HepG2 (cell line): ENCODE data around the gene ZNF23. TPM values are rescaled to one million over a fixed set of nuclear protein-coding genes. Genes with fewer than 3 reads are reported as not detected.
A peak's percentile ranks its signal among the peaks of the same experiment; 100 is the strongest.

Experiments used
- DNMT3B ChIP-seq: conservative IDR thresholded peaks from 2 replicates; pipeline ENCODE4 v1.6.1; 2016; ENCODE audit warnings: missing biosample characterization, control low read depth
- HNRNPH1 ChIP-seq: fragments of 200-400 bp; formaldehyde crosslinking; optimal IDR thresholded peaks from 2 replicates; pipeline ENCODE3; 2017; ENCODE audit warnings: mild to moderate bottlenecking, low read depth, low read length
- MZF1 ChIP-seq: sonication (generic); formaldehyde crosslinking; IDR thresholded peaks from 2 replicates; pipeline ENCODE4 v1.8.1; 2023; ENCODE audit warnings: mild to moderate bottlenecking, missing genetic modification reagents, borderline replicate concordance
- NKX3-1 ChIP-seq: sonication (generic); formaldehyde crosslinking; IDR thresholded peaks from 2 replicates; pipeline ENCODE4 v1.5.0; 2020; ENCODE audit warnings: missing genetic modification reagents
- NR2C2 ChIP-seq: sonication (generic); formaldehyde crosslinking; IDR thresholded peaks from 2 replicates; pipeline ENCODE4 v1.4.0; 2020; ENCODE audit warnings: missing genetic modification reagents, mild to moderate bottlenecking, moderate library complexity, borderline replicate concordance
- RXRB ChIP-seq: IDR thresholded peaks from 2 replicates; pipeline ENCODE4 v1.6.1; 2016; ENCODE audit warnings: borderline replicate concordance, missing genetic modification reagents, missing compliant biosample characterization
- SETDB1 ChIP-seq: sonication (generic); formaldehyde crosslinking; IDR thresholded peaks from 2 replicates; pipeline ENCODE4 v1.5.1; 2020; ENCODE audit warnings: missing genetic modification reagents, mild to moderate bottlenecking, borderline replicate concordance
- SKI ChIP-seq: fragments of 450-650 bp; IDR thresholded peaks from one replicate; pipeline ENCODE4 v1.6.1; 2018; ENCODE audit warnings: mild to moderate bottlenecking; ENCODE audit not compliant: partially characterized antibody
- SYNCRIP ChIP-seq: fragments of 200-400 bp; formaldehyde crosslinking; IDR thresholded peaks from 2 replicates; pipeline ENCODE4 v1.6.1; 2018; ENCODE audit warnings: mild to moderate bottlenecking, low read depth, low read length; ENCODE audit not compliant: insufficient read depth
- ZFP82 ChIP-seq: sonication (generic); formaldehyde crosslinking; IDR thresholded peaks from 2 replicates; pipeline ENCODE4 v1.5.1; 2020; ENCODE audit warnings: mild to moderate bottlenecking, missing genetic modification reagents, borderline replicate concordance
- ZFP90 ChIP-seq: sonication (generic); formaldehyde crosslinking; IDR thresholded peaks from 2 replicates; pipeline ENCODE4 v1.8.0; 2022; ENCODE audit warnings: missing genetic modification reagents, mild to moderate bottlenecking, inconsistent platforms, borderline replicate concordance
- ZNF20 ChIP-seq: sonication (generic); formaldehyde crosslinking; IDR thresholded peaks from 2 replicates; pipeline ENCODE4 v1.4.0; 2020; ENCODE audit warnings: mild to moderate bottlenecking, moderate library complexity, missing genetic modification reagents
- ZNF24 ChIP-seq: fragments of 450-650 bp; IDR thresholded peaks from 2 replicates; pipeline ENCODE4 v1.6.1; 2017; ENCODE audit warnings: antibody characterized with exemption, mild to moderate bottlenecking
- ZNF263 ChIP-seq: sonication (generic); formaldehyde crosslinking; IDR thresholded peaks from 2 replicates; pipeline ENCODE4 v1.4.0; 2020; ENCODE audit warnings: missing genetic modification reagents
- ZNF567 ChIP-seq: sonication (generic); formaldehyde crosslinking; IDR thresholded peaks from 2 replicates; pipeline ENCODE4 v1.8.1; 2023; ENCODE audit warnings: mild to moderate bottlenecking, missing genetic modification reagents, borderline replicate concordance
- ZNF605 ChIP-seq: sonication (generic); formaldehyde crosslinking; IDR thresholded peaks from 2 replicates; pipeline ENCODE4 v1.8.0; 2022; ENCODE audit warnings: mild to moderate bottlenecking, missing genetic modification reagents
- ZNF766 ChIP-seq: sonication (generic); formaldehyde crosslinking; IDR thresholded peaks from 2 replicates; pipeline ENCODE4 v1.5.0; 2020; ENCODE audit warnings: missing genetic modification reagents, borderline replicate concordance
- ZNF777 ChIP-seq: sonication (generic); formaldehyde crosslinking; IDR thresholded peaks from 2 replicates; pipeline ENCODE4 v1.4.0; 2020; ENCODE audit warnings: missing genetic modification reagents
- ZSCAN22 ChIP-seq: sonication (generic); formaldehyde crosslinking; IDR thresholded peaks from 2 replicates; pipeline ENCODE4 v1.4.0; 2020; ENCODE audit warnings: mild to moderate bottlenecking, missing genetic modification reagents
- polyA plus RNA-seq, 8 experiments: library from polyadenylated mRNA; depleted of rRNA in 3 of 8; stranded (reverse) in 7 of 8; unstranded in 1 of 8; fragments of >200 nt; fragmentation: Illumina TruSeq in 4 of 8; extraction: Trizol in 4 of 8; gene quantifications; 2 replicates each; pipeline versions ENCODE4 v1.2.1 to v1.2.3, GENCODE V29; 2011 to 2016; ENCODE audit warnings: low read depth in 4 of 8, missing spikeins in 1 of 8, mixed read lengths in 1 of 8; ENCODE audit not compliant: insufficient read depth in 1 of 8
- total RNA-seq, 5 experiments: library from RNA; depleted of rRNA; stranded (reverse); fragments of >200 nt; fragmentation: Illumina TruSeq; extraction: Trizol; gene quantifications; 2 replicates each; pipeline ENCODE4 v1.2.3, GENCODE V29; 2016; ENCODE audit warnings: low read depth in 1 of 5
- TF ChIP-seq, protein P1 (sequence below): sonication (generic); formaldehyde crosslinking; IDR thresholded peaks from 2 replicates; pipeline ENCODE4 v1.8.1; 2023; ENCODE audit warnings: mild to moderate bottlenecking, missing genetic modification reagents
- TF ChIP-seq, protein P2 (sequence below): sonication (generic); formaldehyde crosslinking; IDR thresholded peaks from 2 replicates; pipeline ENCODE4 v1.4.0; 2020; ENCODE audit warnings: mild to moderate bottlenecking, low read depth, missing genetic modification reagents
- TF ChIP-seq, protein P3 (sequence below): sonication (generic); formaldehyde crosslinking; IDR thresholded peaks from 2 replicates; pipeline ENCODE4 v1.4.0; 2020; ENCODE audit warnings: missing genetic modification reagents

ZNF23 gene
- total and polyA plus RNA-seq, 2 of the 13 experiments (the other 11 are each of a cell fraction or from before 2014, with no cell fraction given) = 8.6 to 12.2 TPM

DNA sequence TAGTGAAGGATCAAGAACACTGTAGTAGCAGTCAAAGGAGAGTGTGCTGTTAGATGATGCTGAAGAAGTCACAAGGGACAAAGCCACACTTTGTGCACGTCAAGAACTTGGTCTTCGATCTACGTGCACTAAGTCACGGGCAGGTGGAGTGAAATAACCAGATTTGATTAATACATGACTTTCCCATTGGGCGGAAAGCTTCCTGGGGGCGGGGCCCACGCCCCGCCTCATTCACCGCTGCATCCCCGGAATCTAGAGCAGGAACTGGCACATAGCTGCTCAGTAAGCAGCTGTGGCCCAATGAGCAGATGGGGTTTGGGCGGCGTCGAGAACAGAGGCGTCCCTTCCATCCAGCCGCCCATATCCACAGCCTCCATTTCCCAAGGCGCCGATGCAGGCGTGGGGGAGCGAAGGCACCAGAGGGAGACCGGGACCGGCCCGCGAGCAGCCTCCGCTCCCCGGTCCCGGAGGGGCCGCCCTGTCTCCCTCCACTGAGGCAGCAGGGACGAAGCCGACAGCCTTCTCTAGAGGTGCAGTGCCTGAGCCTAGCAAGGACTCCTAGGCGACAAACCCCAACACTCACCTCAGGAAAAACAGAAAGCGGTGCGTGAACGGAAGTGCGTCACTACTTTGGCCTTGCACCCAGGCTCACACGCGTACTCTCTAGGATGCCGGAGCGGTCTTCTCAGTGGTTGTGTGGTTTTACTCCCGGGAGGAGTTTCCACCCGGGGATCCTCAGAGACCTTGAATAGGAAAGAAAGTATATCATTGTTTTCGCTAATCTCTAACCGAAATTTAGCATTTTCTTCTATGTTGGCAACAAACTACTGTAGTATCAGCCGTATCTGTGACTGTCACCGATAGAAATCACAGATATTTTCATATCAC, 22.2 kb upstream of the ZNF23 start (continued):
- TF ChIP-seq, protein P1, sequence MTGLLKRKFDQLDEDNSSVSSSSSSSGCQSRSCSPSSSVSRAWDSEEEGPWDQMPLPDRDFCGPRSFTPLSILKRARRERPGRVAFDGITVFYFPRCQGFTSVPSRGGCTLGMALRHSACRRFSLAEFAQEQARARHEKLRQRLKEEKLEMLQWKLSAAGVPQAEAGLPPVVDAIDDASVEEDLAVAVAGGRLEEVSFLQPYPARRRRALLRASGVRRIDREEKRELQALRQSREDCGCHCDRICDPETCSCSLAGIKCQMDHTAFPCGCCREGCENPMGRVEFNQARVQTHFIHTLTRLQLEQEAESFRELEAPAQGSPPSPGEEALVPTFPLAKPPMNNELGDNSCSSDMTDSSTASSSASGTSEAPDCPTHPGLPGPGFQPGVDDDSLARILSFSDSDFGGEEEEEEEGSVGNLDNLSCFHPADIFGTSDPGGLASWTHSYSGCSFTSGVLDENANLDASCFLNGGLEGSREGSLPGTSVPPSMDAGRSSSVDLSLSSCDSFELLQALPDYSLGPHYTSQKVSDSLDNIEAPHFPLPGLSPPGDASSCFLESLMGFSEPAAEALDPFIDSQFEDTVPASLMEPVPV (CRISPR knock-in tag) = peak; percentile 80; the same call in 1 of the 2 replicates
- TF ChIP-seq SETDB1 (CRISPR knock-in tag) (no peak), ZSCAN22 (CRISPR knock-in tag) (no peak), MZF1 (CRISPR knock-in tag) (no peak), ZNF263 (CRISPR knock-in tag) (peak; percentile 73), NKX3-1 (CRISPR knock-in tag) (0 out of 2 replicates have a peak, but pooled peaks have one; percentile 37), HNRNPH1 (no peak), ZNF766 (CRISPR knock-in tag) (peak; percentile 65; the same call in 1 of the 2 replicates), RXRB (peak; percentile 56), SKI (no peak), ZNF20 (no peak), ZNF24 (no peak), ZFP90 (CRISPR knock-in tag) (0 out of 2 replicates have a peak, but pooled peaks have one; percentile 18), ZNF567 (peak; percentile 60; the same call in 1 of the 2 replicates), SYNCRIP (no peak), ZFP82 (CRISPR knock-in tag) (no peak), DNMT3B (CRISPR knock-in tag) (peak; percentile 87; the same call in 1 of the 2 replicates), NR2C2 (CRISPR knock-in tag) (peak; percentile 90), ZNF777 (CRISPR knock-in tag) (no peak), ZNF605 (CRISPR knock-in tag) (peak; percentile 96)
- TF ChIP-seq, protein P2, sequence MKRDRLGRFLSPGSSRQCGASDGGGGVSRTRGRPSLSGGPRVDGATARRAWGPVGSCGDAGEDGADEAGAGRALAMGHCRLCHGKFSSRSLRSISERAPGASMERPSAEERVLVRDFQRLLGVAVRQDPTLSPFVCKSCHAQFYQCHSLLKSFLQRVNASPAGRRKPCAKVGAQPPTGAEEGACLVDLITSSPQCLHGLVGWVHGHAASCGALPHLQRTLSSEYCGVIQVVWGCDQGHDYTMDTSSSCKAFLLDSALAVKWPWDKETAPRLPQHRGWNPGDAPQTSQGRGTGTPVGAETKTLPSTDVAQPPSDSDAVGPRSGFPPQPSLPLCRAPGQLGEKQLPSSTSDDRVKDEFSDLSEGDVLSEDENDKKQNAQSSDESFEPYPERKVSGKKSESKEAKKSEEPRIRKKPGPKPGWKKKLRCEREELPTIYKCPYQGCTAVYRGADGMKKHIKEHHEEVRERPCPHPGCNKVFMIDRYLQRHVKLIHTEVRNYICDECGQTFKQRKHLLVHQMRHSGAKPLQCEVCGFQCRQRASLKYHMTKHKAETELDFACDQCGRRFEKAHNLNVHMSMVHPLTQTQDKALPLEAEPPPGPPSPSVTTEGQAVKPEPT (CRISPR knock-in tag) = no peak; the same call in 1 of the 2 replicates
- TF ChIP-seq, protein P3, sequence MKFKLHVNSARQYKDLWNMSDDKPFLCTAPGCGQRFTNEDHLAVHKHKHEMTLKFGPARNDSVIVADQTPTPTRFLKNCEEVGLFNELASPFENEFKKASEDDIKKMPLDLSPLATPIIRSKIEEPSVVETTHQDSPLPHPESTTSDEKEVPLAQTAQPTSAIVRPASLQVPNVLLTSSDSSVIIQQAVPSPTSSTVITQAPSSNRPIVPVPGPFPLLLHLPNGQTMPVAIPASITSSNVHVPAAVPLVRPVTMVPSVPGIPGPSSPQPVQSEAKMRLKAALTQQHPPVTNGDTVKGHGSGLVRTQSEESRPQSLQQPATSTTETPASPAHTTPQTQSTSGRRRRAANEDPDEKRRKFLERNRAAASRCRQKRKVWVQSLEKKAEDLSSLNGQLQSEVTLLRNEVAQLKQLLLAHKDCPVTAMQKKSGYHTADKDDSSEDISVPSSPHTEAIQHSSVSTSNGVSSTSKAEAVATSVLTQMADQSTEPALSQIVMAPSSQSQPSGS (CRISPR knock-in tag) = peak; percentile 57; the same call in 1 of the 2 replicates
